Measurements from ENCODE around the gene CACNA2D3. TPM values are rescaled to one million over a fixed set of nuclear protein-coding genes. Genes with fewer than 3 reads are reported as not detected.

The CACNA2D3 gene
- total RNA-seq, 1 donor from 2014 or later, result 10.0 TPM

GRCh38 chr3:54251705-54252104 is 129.4 kb downstream of the CACNA2D3 start:
- Mint-ChIP-seq H3K36me3 (ENCODE audit: unreplicated experiment) (no peaks in the 10 kb centered on the region), H3K27me3 (ENCODE audit: unreplicated experiment) (peaks cover 1% of the 10 kb centered on the region), H3K9me3 (ENCODE audit: unreplicated experiment) (no peaks in the 10 kb centered on the region), H3K27ac (ENCODE audit: unreplicated experiment) (no peak overlapping the region), H3K4me1 (ENCODE audit: low read depth, unreplicated experiment) (peaks cover 10% of the 10 kb centered on the region), H3K4me3 (ENCODE audit: unreplicated experiment) (no peak overlapping the region)
- no peak for TF ChIP-seq CTCF (IDR thresholded peaks at IDR 0.05; ENCODE audit: partially characterized antibody, unreplicated experiment)
- DNase-seq, result no peak

GRCh38 chr3:54257125-54257720 is 134.9 kb downstream of the CACNA2D3 start:
- peaks cover 15% of the 10 kb centered on the region for H3K4me1 Mint-ChIP-seq (ENCODE audit: low read depth, unreplicated experiment)
- no peak for DNase-seq
- peaks cover 5% of the 10 kb centered on the region for H3K36me3 Mint-ChIP-seq (ENCODE audit: unreplicated experiment)
- H3K27ac Mint-ChIP-seq (ENCODE audit: unreplicated experiment), result no peak overlapping the region
- H3K4me3 Mint-ChIP-seq (ENCODE audit: unreplicated experiment), result no peak overlapping the region
- H3K9me3 Mint-ChIP-seq (ENCODE audit: unreplicated experiment), result no peaks in the 10 kb centered on the region
- no peaks in the 10 kb centered on the region for H3K27me3 Mint-ChIP-seq (ENCODE audit: unreplicated experiment)
- no peak for TF ChIP-seq CTCF (IDR thresholded peaks at IDR 0.05; ENCODE audit: partially characterized antibody, unreplicated experiment)

GRCh38 chr3:54259636-54260035 is 137.3 kb downstream of the CACNA2D3 start:
- Mint-ChIP-seq H3K4me1 (ENCODE audit: low read depth, unreplicated experiment) (peaks cover 5% of the 10 kb centered on the region), H3K36me3 (ENCODE audit: unreplicated experiment) (peaks cover 5% of the 10 kb centered on the region), H3K4me3 (ENCODE audit: unreplicated experiment) (no peak overlapping the region), H3K27ac (ENCODE audit: unreplicated experiment) (no peak overlapping the region), H3K9me3 (ENCODE audit: unreplicated experiment) (no peaks in the 10 kb centered on the region), H3K27me3 (ENCODE audit: unreplicated experiment) (no peaks in the 10 kb centered on the region)
- no peak for TF ChIP-seq CTCF (IDR thresholded peaks at IDR 0.05; ENCODE audit: partially characterized antibody, unreplicated experiment)
- no peak for DNase-seq

GRCh38 chr3:54261141-54261540 is 138.8 kb downstream of the CACNA2D3 start:
- no peaks in the 10 kb centered on the region for H3K9me3 Mint-ChIP-seq (ENCODE audit: unreplicated experiment)
- no peak for TF ChIP-seq CTCF (IDR thresholded peaks at IDR 0.05; ENCODE audit: partially characterized antibody, unreplicated experiment)
- peaks cover 5% of the 10 kb centered on the region for H3K36me3 Mint-ChIP-seq (ENCODE audit: unreplicated experiment)
- H3K27me3 Mint-ChIP-seq (ENCODE audit: unreplicated experiment), result no peaks in the 10 kb centered on the region
- peaks cover 5% of the 10 kb centered on the region for H3K4me1 Mint-ChIP-seq (ENCODE audit: low read depth, unreplicated experiment)
- H3K27ac Mint-ChIP-seq (ENCODE audit: unreplicated experiment), result no peak overlapping the region
- H3K4me3 Mint-ChIP-seq (ENCODE audit: unreplicated experiment), result no peak overlapping the region
- DNase-seq, result no peak

GRCh38 chr3:54262541-54262940 is 140.2 kb downstream of the CACNA2D3 start:
- Mint-ChIP-seq H3K27ac (ENCODE audit: unreplicated experiment) (no peak overlapping the region), H3K27me3 (ENCODE audit: unreplicated experiment) (no peaks in the 10 kb centered on the region), H3K9me3 (ENCODE audit: unreplicated experiment) (no peaks in the 10 kb centered on the region), H3K36me3 (ENCODE audit: unreplicated experiment) (peaks cover 5% of the 10 kb centered on the region), H3K4me1 (ENCODE audit: low read depth, unreplicated experiment) (peaks cover 2% of the 10 kb centered on the region), H3K4me3 (ENCODE audit: unreplicated experiment) (no peak overlapping the region)
- no peak for TF ChIP-seq CTCF (IDR thresholded peaks at IDR 0.05; ENCODE audit: partially characterized antibody, unreplicated experiment)
- no peak for DNase-seq
